Measurements from ENCODE around the gene GPER1. TPM values are rescaled to one million over a fixed set of nuclear protein-coding genes. Genes with fewer than 3 reads are reported as not detected.

GPER1 gene
- total RNA-seq, 1 donor from 2014 or later = 11.1 TPM

- DNase-seq (peak; percentile 61), ATAC-seq (no peak)
- peak overlapping the region; percentile 79 for H3K27ac ChIP-seq
- intact Hi-C loops (cut with DNase I) = no loop called here
- no peaks in the 10 kb centered on the region for H3K27me3 ChIP-seq
- H3K4me1 ChIP-seq = no peaks in the 10 kb centered on the region
- TF ChIP-seq CTCF (IDR thresholded peaks at IDR 0.05) = no peak
- H3K36me3 ChIP-seq = peaks cover 3% of the 10 kb centered on the region
- H3K4me3 ChIP-seq = no peak overlapping the region
- no peaks in the 10 kb centered on the region for H3K9me3 ChIP-seq
These were observed 35.1 kb downstream of the GPER1 start for GRCh38 chr7:1122832-1123501.

- intact Hi-C loops (cut with DNase I) = no loop called here
- Histone ChIP-seq H3K4me1 (no peaks in the 10 kb centered on the region), H3K27me3 (no peaks in the 10 kb centered on the region), H3K27ac (peak overlapping the region; percentile 79), H3K4me3 (peak overlapping the region; percentile 25), H3K36me3 (peaks cover 3% of the 10 kb centered on the region), H3K9me3 (no peaks in the 10 kb centered on the region)
- DNase-seq (peak; percentile 76), ATAC-seq (peak; percentile 81)
- peak; percentile 62 for TF ChIP-seq CTCF (IDR thresholded peaks at IDR 0.05)
These were observed 35.8 kb downstream of the GPER1 start for GRCh38 chr7:1123715-1124114.

GRCh38 chr7:1124164-1124563 is 36.3 kb downstream of the GPER1 start:
- H3K27me3 ChIP-seq = no peaks in the 10 kb centered on the region
- intact Hi-C loops (cut with DNase I) = no loop called here
- H3K27ac ChIP-seq = peak overlapping the region; percentile 79
- no peak for TF ChIP-seq CTCF (IDR thresholded peaks at IDR 0.05)
- H3K4me1 ChIP-seq = no peaks in the 10 kb centered on the region
- peak; percentile 37 for DNase-seq
- peaks cover 3% of the 10 kb centered on the region for H3K36me3 ChIP-seq
- no peak for ATAC-seq
- H3K9me3 ChIP-seq = no peaks in the 10 kb centered on the region
- H3K4me3 ChIP-seq = peak overlapping the region; percentile 25

GRCh38 chr7:1124816-1125602 is 37.1 kb downstream of the GPER1 start:
- H3K4me1 ChIP-seq = no peaks in the 10 kb centered on the region
- H3K9me3 ChIP-seq = no peaks in the 10 kb centered on the region
- H3K27me3 ChIP-seq = no peaks in the 10 kb centered on the region
- H3K36me3 ChIP-seq = peaks cover 3% of the 10 kb centered on the region
- intact Hi-C loops (cut with DNase I) = no loop called here
- no peak overlapping the region for H3K4me3 ChIP-seq
- H3K27ac ChIP-seq = no peak overlapping the region
- peak; percentile 25 for ATAC-seq
- no peak for TF ChIP-seq CTCF (IDR thresholded peaks at IDR 0.05)
- DNase-seq = peak; percentile 61

- Histone ChIP-seq H3K27me3 (no peaks in the 10 kb centered on the region), H3K9me3 (no peaks in the 10 kb centered on the region), H3K4me1 (no peaks in the 10 kb centered on the region), H3K27ac (no peak overlapping the region), H3K4me3 (no peak overlapping the region), H3K36me3 (peaks cover 3% of the 10 kb centered on the region)
- ATAC-seq (no peak), DNase-seq (peak; percentile 49)
- intact Hi-C loops (cut with DNase I) = no loop called here
- no peak for TF ChIP-seq CTCF (IDR thresholded peaks at IDR 0.05)
These were observed 37.7 kb downstream of the GPER1 start for GRCh38 chr7:1125603-1125969.

All from upper lobe of right lung (tissue), 1 donor.